OCI-LY3 (cell line): Measurements from ENCODE around the gene ARHGAP10.
A peak's percentile ranks its signal among the peaks of the same experiment; 100 is the strongest.

Experiments
- H2AFZ ChIP-seq: fragments of 200-600, 300-600 bp; shearing (Covaris generic); 2 replicates; pipeline ENCODE4 v1.6.0; 2014; ENCODE audit warnings: antibody characterized with exemption, low read depth, low read length
- H3K27ac ChIP-seq: fragments of 200-600, 300-600 bp; sonication (generic); 2 replicates; pipeline ENCODE4 v1.5.1; 2014; ENCODE audit warnings: mild to moderate bottlenecking, low read length, moderate library complexity, mixed read lengths
- H3K27me3 ChIP-seq: fragments of 200-600, 300-600 bp; sonication (generic); 2 replicates; pipeline ENCODE4 v1.6.1; 2014; ENCODE audit warnings: low read depth, low read length, mixed read lengths
- H3K36me3 ChIP-seq: fragments of 200-600, 300-600 bp; sonication (generic); replicated peaks from 2 replicates; pipeline ENCODE3; 2014; ENCODE audit warnings: low read depth, low read length, mixed read lengths
- H3K4me1 ChIP-seq: fragments of 300-600, 200-600 bp; sonication (generic); 2 replicates; pipeline ENCODE4 v1.6.1; 2014; ENCODE audit warnings: low read length, mixed read lengths
- H3K4me2 ChIP-seq: fragments of 200-600, 300-600 bp; sonication (generic); 2 replicates; pipeline ENCODE4 v1.6.1; 2014; ENCODE audit warnings: low read length, mixed read lengths
- H3K4me3 ChIP-seq: fragments of 300-600, 200-600 bp; sonication (generic); 2 replicates; pipeline ENCODE4 v1.5.1; 2014; ENCODE audit warnings: antibody characterized with exemption, mild to moderate bottlenecking, low read length, moderate library complexity
- H3K79me2 ChIP-seq: fragments of 300-600, 200-600 bp; shearing (Covaris generic); 2 replicates; pipeline ENCODE4 v1.6.1; 2014; ENCODE audit warnings: mild to moderate bottlenecking, low read length, mixed read lengths
- H3K9ac ChIP-seq: fragments of 300-600, 200-600 bp; shearing (Covaris generic); 2 replicates; pipeline ENCODE4 v1.6.0; 2014; ENCODE audit warnings: mild to moderate bottlenecking, low read length, moderate library complexity
- H3K9me3 ChIP-seq: fragments of 200-600, 300-600 bp; shearing (Covaris generic); 2 replicates; pipeline ENCODE4 v1.6.1; 2014; ENCODE audit warnings: low read length, mixed read lengths; ENCODE audit not compliant: insufficient read depth
- H4K20me1 ChIP-seq: fragments of 200-600, 300-600 bp; sonication (generic); 2 replicates; pipeline ENCODE4 v1.6.1; 2016; ENCODE audit warnings: low read length, mixed read lengths; ENCODE audit not compliant: insufficient read depth
- CTCF ChIP-seq: fragments of 200-600, 300-600 bp; sonication (generic); IDR thresholded peaks from 2 replicates; pipeline ENCODE4 v1.5.1; 2014; ENCODE audit warnings: antibody characterized with exemption, low read length, low read depth
- EZH2phosphoT487 ChIP-seq: fragments of 200-600 bp; shearing (Covaris generic); IDR thresholded peaks from 2 replicates; pipeline ENCODE4 v1.6.1; 2018; ENCODE audit warnings: antibody characterized with exemption, mixed run types, low read depth

The ARHGAP10 gene

DNA sequence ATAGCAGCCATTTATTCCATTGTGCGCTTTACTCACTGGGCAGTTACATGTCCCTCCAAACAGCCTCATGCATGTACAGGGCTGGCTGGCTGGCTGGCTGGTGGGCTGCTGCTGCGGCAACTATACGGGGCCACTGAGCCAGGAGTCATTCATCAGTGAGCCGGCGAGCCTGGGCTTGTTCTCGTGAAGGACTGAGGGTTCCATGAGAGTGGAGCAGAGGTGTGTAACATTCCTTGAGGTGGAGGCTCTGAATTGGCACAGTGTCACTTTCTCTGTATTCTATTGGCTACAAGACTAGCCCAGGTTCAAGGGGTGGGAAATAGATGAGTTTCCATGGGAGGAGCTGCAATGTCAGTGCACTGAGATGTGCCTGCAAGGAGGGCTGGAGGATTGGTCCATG, 89.1 kb downstream of the ARHGAP10 start:
- Histone ChIP-seq H3K4me2 (no peak overlapping the region), H2AFZ (no peak overlapping the region), H3K27ac (no peak overlapping the region), H3K27me3 (no peaks in the 10 kb centered on the region), H3K36me3 (no peaks in the 10 kb centered on the region), H4K20me1 (no peaks in the 10 kb centered on the region; the same call in 1 of the 2 replicates), H3K79me2 (no peaks in the 10 kb centered on the region), H3K9me3 (no peaks in the 10 kb centered on the region), H3K4me3 (no peak overlapping the region), H3K9ac (no peak overlapping the region), H3K4me1 (no peaks in the 10 kb centered on the region)
- TF ChIP-seq EZH2phosphoT487, result no peak
- no peak for TF ChIP-seq CTCF

GRCh38 chr4:147821555-147821954, 89.7 kb downstream of the ARHGAP10 start:
- no peak for TF ChIP-seq EZH2phosphoT487
- no peak for TF ChIP-seq CTCF
- no peak overlapping the region for H3K4me2 ChIP-seq
- no peaks in the 10 kb centered on the region for H3K79me2 ChIP-seq
- no peaks in the 10 kb centered on the region; the same call in 1 of the 2 replicates for H4K20me1 ChIP-seq
- H3K36me3 ChIP-seq, result no peaks in the 10 kb centered on the region
- no peaks in the 10 kb centered on the region for H3K9me3 ChIP-seq
- no peak overlapping the region for H3K27ac ChIP-seq
- no peak overlapping the region for H3K4me3 ChIP-seq
- no peaks in the 10 kb centered on the region for H3K4me1 ChIP-seq
- no peaks in the 10 kb centered on the region for H3K27me3 ChIP-seq
- no peak overlapping the region for H2AFZ ChIP-seq
- no peak overlapping the region for H3K9ac ChIP-seq

DNA sequence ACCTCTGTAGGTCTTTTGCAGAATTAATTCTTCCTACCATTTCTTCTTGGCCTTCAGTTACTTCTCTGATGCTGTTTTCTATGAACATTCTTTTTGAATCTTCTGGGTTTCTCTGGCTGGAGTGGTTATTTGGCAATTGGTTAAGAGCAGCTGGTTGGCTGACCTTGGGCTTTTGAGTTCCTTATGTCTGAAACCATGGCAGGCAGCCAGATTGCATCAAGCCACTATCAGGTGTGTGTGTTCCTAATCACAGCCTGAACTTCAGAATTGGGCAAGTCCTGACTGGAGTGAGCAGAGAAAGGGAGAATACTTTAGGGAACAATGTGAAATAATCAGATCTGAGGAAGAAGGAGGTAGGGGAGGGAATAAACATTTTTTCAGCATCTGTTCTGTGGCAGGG, 90.2 kb downstream of the ARHGAP10 start:
- H3K4me1 ChIP-seq, result no peaks in the 10 kb centered on the region
- H3K4me2 ChIP-seq, result no peak overlapping the region
- H3K79me2 ChIP-seq, result no peaks in the 10 kb centered on the region
- H3K4me3 ChIP-seq, result no peak overlapping the region
- H3K36me3 ChIP-seq, result no peaks in the 10 kb centered on the region
- H3K27me3 ChIP-seq, result no peaks in the 10 kb centered on the region
- H3K9ac ChIP-seq, result no peak overlapping the region
- no peaks in the 10 kb centered on the region; the same call in 1 of the 2 replicates for H4K20me1 ChIP-seq
- H3K27ac ChIP-seq, result no peak overlapping the region
- H2AFZ ChIP-seq, result no peak overlapping the region
- H3K9me3 ChIP-seq, result no peaks in the 10 kb centered on the region
- peak; percentile 36 for TF ChIP-seq CTCF
- no peak for TF ChIP-seq EZH2phosphoT487

DNA sequence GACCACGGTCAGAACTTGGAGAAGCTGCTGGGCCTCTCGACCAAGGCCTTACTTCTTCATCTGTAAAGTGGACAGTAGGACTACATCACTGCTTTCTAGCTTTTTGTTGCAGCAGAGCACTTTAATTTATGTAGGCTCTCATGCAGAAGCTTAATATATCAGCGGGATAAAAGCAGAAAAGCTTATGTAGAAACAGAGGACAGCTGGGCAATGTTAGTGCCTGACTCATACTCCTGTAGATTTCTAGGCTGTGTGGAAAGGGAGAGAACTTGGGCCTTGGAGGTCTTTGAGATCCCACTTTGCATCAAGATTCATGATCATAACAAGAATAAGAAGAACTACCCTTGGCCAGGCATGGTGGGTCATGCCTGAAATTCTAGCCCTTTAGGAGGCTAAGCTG, 91.2 kb downstream of the ARHGAP10 start:
- Histone ChIP-seq H3K9ac (no peak overlapping the region), H3K27ac (no peak overlapping the region), H4K20me1 (no peaks in the 10 kb centered on the region; the same call in 1 of the 2 replicates), H3K4me1 (no peaks in the 10 kb centered on the region), H3K4me2 (no peak overlapping the region), H3K36me3 (no peaks in the 10 kb centered on the region), H3K4me3 (no peak overlapping the region), H3K79me2 (no peaks in the 10 kb centered on the region), H2AFZ (no peak overlapping the region), H3K27me3 (no peaks in the 10 kb centered on the region), H3K9me3 (no peaks in the 10 kb centered on the region)
- TF ChIP-seq EZH2phosphoT487, result no peak
- TF ChIP-seq CTCF, result no peak
